BJ (cell line): ENCODE measurements around the gene SMARCAD1. TPM values are rescaled to one million over a fixed set of nuclear protein-coding genes. Genes with fewer than 3 reads are reported as not detected.

ENCODE experiments used
- CTCF ChIA-PET: fragments of 350-600 bp; formaldehyde crosslinking; extraction: SDS; loops from one replicate; lab custom pipeline; 2021; ENCODE audit warnings: antibody characterized with exemption, inconsistent platforms; lab: Yijun Ruan, JAX
- POLR2A ChIA-PET: fragments of 300-600 bp; sonication (Branson Sonifier 250); formaldehyde crosslinking; extraction: SDS; loops from one replicate; lab custom pipeline; 2021; ENCODE audit warnings: antibody characterized with exemption; lab: Charles Lee
- DNase-seq: peaks from one replicate; pipeline ENCODE4 v3.0.0-alpha.2; 2011; ENCODE audit warnings: low read depth
- H3K27me3 ChIP-seq: 2 replicates; pipeline ENCODE4 v1.6.0; 2011; ENCODE audit warnings: low read length; ENCODE audit not compliant: control insufficient read depth, insufficient read depth
- H3K36me3 ChIP-seq: 2 replicates; pipeline ENCODE4 v1.5.1; 2011; ENCODE audit warnings: low read length; ENCODE audit not compliant: control insufficient read depth, insufficient read depth
- H3K4me3 ChIP-seq: 2 replicates; pipeline ENCODE4 v1.5.1; 2011; ENCODE audit warnings: low read depth, mild to moderate bottlenecking, control low read depth, low read length
- polyA minus RNA-seq: library from RNA; depleted of rRNA, polyadenylated mRNA; stranded (reverse); fragments of >200 nt; gene quantifications from 2 replicates; pipeline ENCODE4 v1.2.3, GENCODE V29; 2011; rRNA and poly(A)+ RNA removed
- polyA plus RNA-seq: library from polyadenylated mRNA; depleted of rRNA; stranded (reverse); fragments of >200 nt; gene quantifications from 2 replicates; pipeline ENCODE4 v1.2.3, GENCODE V29; 2011; rRNA removed
- TF ChIP-seq, protein P1 (sequence below): IDR thresholded peaks from 2 replicates; pipeline ENCODE4 v1.5.1; 2011; ENCODE audit warnings: low read depth, mild to moderate bottlenecking, control low read depth, inconsistent platforms, low read length, moderate library complexity; ENCODE audit not compliant: insufficient read depth

SMARCAD1 gene, protein sequence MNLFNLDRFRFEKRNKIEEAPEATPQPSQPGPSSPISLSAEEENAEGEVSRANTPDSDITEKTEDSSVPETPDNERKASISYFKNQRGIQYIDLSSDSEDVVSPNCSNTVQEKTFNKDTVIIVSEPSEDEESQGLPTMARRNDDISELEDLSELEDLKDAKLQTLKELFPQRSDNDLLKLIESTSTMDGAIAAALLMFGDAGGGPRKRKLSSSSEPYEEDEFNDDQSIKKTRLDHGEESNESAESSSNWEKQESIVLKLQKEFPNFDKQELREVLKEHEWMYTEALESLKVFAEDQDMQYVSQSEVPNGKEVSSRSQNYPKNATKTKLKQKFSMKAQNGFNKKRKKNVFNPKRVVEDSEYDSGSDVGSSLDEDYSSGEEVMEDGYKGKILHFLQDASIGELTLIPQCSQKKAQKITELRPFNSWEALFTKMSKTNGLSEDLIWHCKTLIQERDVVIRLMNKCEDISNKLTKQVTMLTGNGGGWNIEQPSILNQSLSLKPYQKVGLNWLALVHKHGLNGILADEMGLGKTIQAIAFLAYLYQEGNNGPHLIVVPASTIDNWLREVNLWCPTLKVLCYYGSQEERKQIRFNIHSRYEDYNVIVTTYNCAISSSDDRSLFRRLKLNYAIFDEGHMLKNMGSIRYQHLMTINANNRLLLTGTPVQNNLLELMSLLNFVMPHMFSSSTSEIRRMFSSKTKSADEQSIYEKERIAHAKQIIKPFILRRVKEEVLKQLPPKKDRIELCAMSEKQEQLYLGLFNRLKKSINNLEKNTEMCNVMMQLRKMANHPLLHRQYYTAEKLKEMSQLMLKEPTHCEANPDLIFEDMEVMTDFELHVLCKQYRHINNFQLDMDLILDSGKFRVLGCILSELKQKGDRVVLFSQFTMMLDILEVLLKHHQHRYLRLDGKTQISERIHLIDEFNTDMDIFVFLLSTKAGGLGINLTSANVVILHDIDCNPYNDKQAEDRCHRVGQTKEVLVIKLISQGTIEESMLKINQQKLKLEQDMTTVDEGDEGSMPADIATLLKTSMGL
- 8.2 and 18.2 TPM in 2 replicates for polyA plus RNA-seq
- 12.0 and 13.7 TPM in 2 replicates for polyA minus RNA-seq

- TF ChIP-seq, protein P1, sequence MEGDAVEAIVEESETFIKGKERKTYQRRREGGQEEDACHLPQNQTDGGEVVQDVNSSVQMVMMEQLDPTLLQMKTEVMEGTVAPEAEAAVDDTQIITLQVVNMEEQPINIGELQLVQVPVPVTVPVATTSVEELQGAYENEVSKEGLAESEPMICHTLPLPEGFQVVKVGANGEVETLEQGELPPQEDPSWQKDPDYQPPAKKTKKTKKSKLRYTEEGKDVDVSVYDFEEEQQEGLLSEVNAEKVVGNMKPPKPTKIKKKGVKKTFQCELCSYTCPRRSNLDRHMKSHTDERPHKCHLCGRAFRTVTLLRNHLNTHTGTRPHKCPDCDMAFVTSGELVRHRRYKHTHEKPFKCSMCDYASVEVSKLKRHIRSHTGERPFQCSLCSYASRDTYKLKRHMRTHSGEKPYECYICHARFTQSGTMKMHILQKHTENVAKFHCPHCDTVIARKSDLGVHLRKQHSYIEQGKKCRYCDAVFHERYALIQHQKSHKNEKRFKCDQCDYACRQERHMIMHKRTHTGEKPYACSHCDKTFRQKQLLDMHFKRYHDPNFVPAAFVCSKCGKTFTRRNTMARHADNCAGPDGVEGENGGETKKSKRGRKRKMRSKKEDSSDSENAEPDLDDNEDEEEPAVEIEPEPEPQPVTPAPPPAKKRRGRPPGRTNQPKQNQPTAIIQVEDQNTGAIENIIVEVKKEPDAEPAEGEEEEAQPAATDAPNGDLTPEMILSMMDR, result no peak
- Histone ChIP-seq H3K27me3 (no peaks in the 10 kb centered on the region), H3K4me3 (peak within 1 kb of the TSS; percentile 94), H3K36me3 (peaks cover 3% of the 10 kb centered on the region)
- POLR2A ChIA-PET, result interaction anchor here (0.6 kb wide), 2 partner anchors 120 to 898 kb away, joined by 3 to 4 read pairs; no protein-coding TSS in a partner anchor
- peak; percentile 55 for DNase-seq
- CTCF ChIA-PET, result interaction anchor here (1.7 kb wide), 1 partner anchor 27 kb away, joined by 5 read pairs; no protein-coding TSS in a partner anchor
Measured at GRCh38 chr4:94207469-94208224, at the start of gene SMARCAD1. Gene SMARCAD1, plus strand, starts transcription at chr4:94207865. Its CDS starts 530 bp downstream, at chr4:94208395.

DNA sequence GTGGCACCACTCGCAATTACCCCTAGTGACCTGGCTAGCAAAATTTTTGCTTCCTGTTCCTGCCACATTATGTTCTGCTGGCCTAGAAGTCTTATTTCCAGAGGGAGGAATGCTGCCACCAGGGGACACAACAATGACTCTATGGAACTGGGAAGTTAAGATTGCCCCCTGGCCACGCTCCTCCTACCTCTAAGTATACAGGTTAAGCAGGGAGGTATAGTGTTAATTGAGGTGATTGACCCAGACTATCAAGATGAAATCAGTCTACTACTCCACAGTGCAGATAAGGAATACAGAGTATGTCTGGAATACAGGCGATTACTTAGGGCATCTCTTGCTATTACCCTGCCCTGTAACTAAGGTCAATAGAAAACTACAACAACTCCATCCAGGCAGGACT, 48.8 kb upstream of the SMARCAD1 start:
- ChIA-PET CTCF (no interaction called here), POLR2A (no interaction called here)
- Histone ChIP-seq H3K4me3 (no peak overlapping the region), H3K27me3 (no peaks in the 10 kb centered on the region), H3K36me3 (no peaks in the 10 kb centered on the region)
- TF ChIP-seq, protein P1, result no peak
- DNase-seq, result no peak

DNA sequence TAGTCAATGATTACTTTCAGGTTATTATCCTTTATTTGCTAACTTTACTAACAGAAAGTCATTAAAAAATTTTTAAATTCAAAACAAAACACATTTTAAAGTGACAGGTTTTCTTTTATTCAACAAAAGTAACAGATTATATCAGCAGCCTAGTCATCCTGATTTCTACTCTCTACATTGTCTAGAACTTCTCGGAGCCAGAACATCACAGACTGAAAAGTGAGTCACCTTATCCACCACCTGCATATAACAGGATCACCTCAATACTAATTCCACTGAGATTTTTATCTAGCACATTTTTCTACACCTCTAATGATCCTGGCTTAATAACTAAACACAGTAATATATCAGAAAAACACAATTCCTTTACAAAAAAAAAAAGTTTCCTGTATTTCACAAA, 47.9 kb upstream of the SMARCAD1 start:
- ChIA-PET POLR2A (no interaction called here), CTCF (no interaction called here)
- Histone ChIP-seq H3K36me3 (no peaks in the 10 kb centered on the region), H3K4me3 (no peak overlapping the region), H3K27me3 (no peaks in the 10 kb centered on the region)
- TF ChIP-seq, protein P1, result no peak
- DNase-seq, result no peak

- ChIA-PET POLR2A (no interaction called here), CTCF (no interaction called here)
- no peaks in the 10 kb centered on the region for H3K27me3 ChIP-seq
- H3K36me3 ChIP-seq, result no peaks in the 10 kb centered on the region
- TF ChIP-seq, protein P1, result no peak
- DNase-seq, result no peak
- no peak overlapping the region for H3K4me3 ChIP-seq
Measured at GRCh38 chr4:94160774-94161173, 46.9 kb upstream of the SMARCAD1 start.
